Measurements from ENCODE around the gene SLC44A4.
"Not testable (repeated sequence)": the region's sequence is repeated elsewhere in the genome, so short reads cannot be mapped to it uniquely, and the experiment has no call there.

SLC44A4 gene

DNA sequence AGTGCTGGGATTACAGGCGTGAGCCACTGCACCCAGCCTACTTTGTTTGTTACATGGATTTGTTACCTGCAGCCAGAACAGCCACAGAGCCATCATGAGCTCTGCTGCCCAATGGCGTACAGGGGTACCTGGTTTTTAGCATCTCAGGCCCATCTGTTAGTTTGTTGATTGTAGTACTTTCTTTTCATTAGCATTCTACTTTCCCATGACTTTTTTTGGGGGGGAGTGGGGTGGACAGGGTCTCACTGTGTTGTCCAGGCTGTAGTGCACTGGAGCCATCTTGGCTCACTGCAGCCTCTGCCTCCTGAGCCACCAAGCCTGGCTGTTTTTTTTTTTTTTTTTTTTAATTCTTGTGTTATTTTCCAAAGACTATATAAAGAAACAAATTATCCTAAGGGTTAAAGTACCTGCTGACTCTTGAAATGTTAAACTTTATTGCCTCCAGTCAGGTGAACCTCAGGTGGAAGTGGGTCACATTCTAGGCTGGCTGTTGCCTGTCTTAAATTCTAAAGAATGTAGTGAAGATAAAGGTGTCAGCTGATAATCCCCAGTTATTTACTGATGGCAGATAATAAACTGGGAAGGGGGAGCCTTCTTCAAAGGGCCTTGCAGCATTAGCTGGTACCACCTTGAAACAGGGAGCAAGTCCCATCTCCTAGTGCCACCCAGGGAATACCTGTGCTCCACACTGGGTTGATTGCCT is 31.4 kb downstream of the SLC44A4 start:
- Histone ChIP-seq H3K4me3 (ENCODE audit: low read length) (no peak overlapping the region), H3K4me1 (ENCODE audit: control insufficient read depth, insufficient read depth, low read length) (peaks cover 3% of the 10 kb centered on the region), H3K36me3 (ENCODE audit: insufficient read depth, low read length) (no peaks in the 10 kb centered on the region), H3K9ac (ENCODE audit: low read depth, low read length) (no peak overlapping the region), H3K4me2 (ENCODE audit: low read length) (no peak overlapping the region), H3K27me3 (ENCODE audit: control insufficient read depth, insufficient read depth, low read length) (no peaks in the 10 kb centered on the region), H3K9me3 (replicated peaks; ENCODE audit: low read length) (no peaks in the 10 kb centered on the region)

DNA sequence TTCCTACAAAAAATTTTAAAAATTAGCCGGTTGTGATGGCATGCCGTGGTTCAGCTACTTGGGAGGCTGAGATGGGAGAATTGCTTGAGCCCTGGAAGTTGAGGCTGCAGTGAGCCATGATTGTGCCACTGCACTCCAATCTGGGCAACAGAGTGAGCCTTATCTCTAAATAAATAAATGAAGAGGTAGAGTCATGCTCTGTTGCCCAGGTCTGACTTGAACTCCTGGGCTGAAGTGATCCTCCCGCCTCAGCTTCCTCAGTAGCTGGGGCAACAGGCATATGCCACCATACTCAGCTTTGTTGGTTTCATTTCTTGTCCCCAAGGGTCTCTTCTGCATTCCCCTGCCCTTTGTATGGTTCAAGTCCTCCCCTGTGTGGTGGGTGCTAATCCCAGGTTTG is 34.3 kb downstream of the SLC44A4 start:
- H3K4me2 ChIP-seq (ENCODE audit: low read length): no peak overlapping the region
- H3K36me3 ChIP-seq (ENCODE audit: insufficient read depth, low read length): peaks cover 16% of the 10 kb centered on the region
- H3K9ac ChIP-seq (ENCODE audit: low read depth, low read length): no peak overlapping the region
- H3K4me3 ChIP-seq (ENCODE audit: low read length): no peak overlapping the region
- no peaks in the 10 kb centered on the region for H3K9me3 ChIP-seq (replicated peaks; ENCODE audit: low read length)
- no peaks in the 10 kb centered on the region for H3K27me3 ChIP-seq (ENCODE audit: control insufficient read depth, insufficient read depth, low read length)
- no peaks in the 10 kb centered on the region for H3K4me1 ChIP-seq (ENCODE audit: control insufficient read depth, insufficient read depth, low read length)

DNA sequence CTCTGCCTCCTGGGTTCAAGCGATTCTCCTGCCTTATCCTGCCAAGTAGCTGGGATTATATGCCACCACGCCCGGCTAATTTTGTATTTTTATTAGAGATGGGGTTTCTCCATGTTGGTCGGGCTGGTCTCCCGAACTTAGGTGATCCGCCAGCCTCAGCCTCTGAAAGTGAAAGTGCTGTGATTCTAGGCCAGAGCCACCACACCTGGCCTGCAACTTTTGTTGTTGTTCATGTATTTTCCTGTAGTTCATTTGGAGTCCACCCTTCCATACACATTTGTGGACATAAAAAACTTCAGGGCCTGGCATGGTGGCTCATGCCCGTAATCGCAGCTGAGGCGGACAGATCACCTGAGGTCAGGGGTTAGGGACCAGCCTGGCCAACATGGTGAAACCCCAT is 36.7 kb downstream of the SLC44A4 start:
- peaks cover 11% of the 10 kb centered on the region for H3K4me1 ChIP-seq (ENCODE audit: control insufficient read depth, insufficient read depth, low read length)
- no peaks in the 10 kb centered on the region for H3K9me3 ChIP-seq (replicated peaks; ENCODE audit: low read length)
- H3K27me3 ChIP-seq (ENCODE audit: control insufficient read depth, insufficient read depth, low read length): no peaks in the 10 kb centered on the region
- H3K9ac ChIP-seq (ENCODE audit: low read depth, low read length): no peak overlapping the region
- H3K4me2 ChIP-seq (ENCODE audit: low read length): no peak overlapping the region
- H3K4me3 ChIP-seq (ENCODE audit: low read length): no peak overlapping the region
- peaks cover 41% of the 10 kb centered on the region for H3K36me3 ChIP-seq (ENCODE audit: insufficient read depth, low read length)

GRCh38 chr6:31839779-31840126 is 39.0 kb downstream of the SLC44A4 start:
- peaks cover 18% of the 10 kb centered on the region for H3K4me1 ChIP-seq (ENCODE audit: control insufficient read depth, insufficient read depth, low read length)
- not testable (repeated sequence) for H3K4me3 ChIP-seq (ENCODE audit: low read length); H3K9ac ChIP-seq (ENCODE audit: low read depth, low read length); H3K9me3 ChIP-seq (replicated peaks; ENCODE audit: low read length); H3K27me3 ChIP-seq (ENCODE audit: control insufficient read depth, insufficient read depth, low read length); H3K4me2 ChIP-seq (ENCODE audit: low read length)
- H3K36me3 ChIP-seq (ENCODE audit: insufficient read depth, low read length): peaks cover 52% of the 10 kb centered on the region

- peaks cover 52% of the 10 kb centered on the region for H3K36me3 ChIP-seq (ENCODE audit: insufficient read depth, low read length)
Observed at GRCh38 chr6:31838968-31839367, 39.8 kb downstream of the SLC44A4 start.

GRCh38 chr6:31838114-31838553 is 40.7 kb downstream of the SLC44A4 start:
- peak overlapping the region; percentile 97 for H3K4me3 ChIP-seq (ENCODE audit: low read length)
- peak overlapping the region; percentile 99 for H3K9ac ChIP-seq (ENCODE audit: low read depth, low read length)
- peaks cover 52% of the 10 kb centered on the region for H3K36me3 ChIP-seq (ENCODE audit: insufficient read depth, low read length)
- H3K4me1 ChIP-seq (ENCODE audit: control insufficient read depth, insufficient read depth, low read length): peaks cover 25% of the 10 kb centered on the region
- not testable (repeated sequence) for H3K27me3 ChIP-seq (ENCODE audit: control insufficient read depth, insufficient read depth, low read length); H3K9me3 ChIP-seq (replicated peaks; ENCODE audit: low read length)
- H3K4me2 ChIP-seq (ENCODE audit: low read length): peak overlapping the region; percentile 95

More at GRCh38 chr6:31838968-31839367, 39.8 kb downstream of the SLC44A4 start:
- Histone ChIP-seq H3K9ac (ENCODE audit: low read depth, low read length) (no peak overlapping the region), H3K9me3 (replicated peaks; ENCODE audit: low read length) (no peaks in the 10 kb centered on the region), H3K4me2 (ENCODE audit: low read length) (peak overlapping the region; percentile 95), H3K4me1 (ENCODE audit: control insufficient read depth, insufficient read depth, low read length) (peaks cover 22% of the 10 kb centered on the region), H3K4me3 (ENCODE audit: low read length) (no peak overlapping the region), H3K27me3 (ENCODE audit: control insufficient read depth, insufficient read depth, low read length) (no peaks in the 10 kb centered on the region)

DNA sequence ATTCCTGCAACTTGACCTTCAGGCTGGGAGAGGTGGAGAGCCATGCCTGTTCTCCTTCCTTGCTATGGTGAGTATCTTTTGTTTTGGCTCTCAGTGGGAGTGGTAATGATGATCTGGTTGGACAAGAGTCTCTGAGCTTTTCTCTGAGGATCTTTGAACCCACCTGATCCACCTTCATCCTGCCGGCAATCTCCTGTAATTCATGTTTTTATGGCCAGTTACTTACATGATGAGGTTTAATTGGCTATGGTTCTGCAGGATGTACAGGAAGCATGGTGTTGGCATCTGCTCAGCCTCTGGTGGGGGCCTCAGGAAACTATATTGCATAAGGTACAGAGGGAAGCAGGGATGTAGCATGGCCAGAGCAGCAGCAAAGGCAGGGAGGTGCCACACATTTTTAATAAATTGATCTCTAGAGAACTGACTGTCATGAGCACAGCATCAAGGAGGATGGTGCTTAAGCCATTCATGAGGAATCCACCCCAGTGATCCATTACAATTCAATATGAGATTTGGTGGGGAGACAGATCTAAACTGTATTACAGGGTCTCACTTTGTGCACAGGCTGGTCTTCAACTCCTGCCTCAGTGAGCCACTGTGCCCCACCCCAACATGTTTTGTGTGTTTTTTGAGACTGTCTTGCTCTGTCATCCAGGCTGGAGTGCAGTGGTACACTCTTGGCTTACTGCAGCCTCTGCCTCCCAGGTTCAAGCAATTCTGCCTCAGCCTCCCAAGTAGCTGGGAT is 41.3 kb downstream of the SLC44A4 start:
- peak overlapping the region; percentile 97 for H3K4me3 ChIP-seq (ENCODE audit: low read length)

GRCh38 chr6:31836474-31837368 is 42.1 kb downstream of the SLC44A4 start:
- Histone ChIP-seq H3K4me3 (ENCODE audit: low read length) (peak overlapping the region; percentile 97), H3K4me2 (ENCODE audit: low read length) (peak overlapping the region; percentile 95), H3K36me3 (ENCODE audit: insufficient read depth, low read length) (peaks cover 52% of the 10 kb centered on the region), H3K27me3 (ENCODE audit: control insufficient read depth, insufficient read depth, low read length) (no peaks in the 10 kb centered on the region), H3K4me1 (ENCODE audit: control insufficient read depth, insufficient read depth, low read length) (peaks cover 25% of the 10 kb centered on the region), H3K9ac (ENCODE audit: low read depth, low read length) (peak overlapping the region; percentile 99), H3K9me3 (replicated peaks; ENCODE audit: low read length) (no peaks in the 10 kb centered on the region)

More for the DNA sequence above, 41.3 kb downstream of the SLC44A4 start:
- H3K4me1 ChIP-seq (ENCODE audit: control insufficient read depth, insufficient read depth, low read length): peaks cover 25% of the 10 kb centered on the region
- H3K9ac ChIP-seq (ENCODE audit: low read depth, low read length): peak overlapping the region; percentile 99
- peaks cover 52% of the 10 kb centered on the region for H3K36me3 ChIP-seq (ENCODE audit: insufficient read depth, low read length)
- peak overlapping the region; percentile 95 for H3K4me2 ChIP-seq (ENCODE audit: low read length)
- no peaks in the 10 kb centered on the region for H3K9me3 ChIP-seq (replicated peaks; ENCODE audit: low read length)
- no peaks in the 10 kb centered on the region for H3K27me3 ChIP-seq (ENCODE audit: control insufficient read depth, insufficient read depth, low read length)

DNA sequence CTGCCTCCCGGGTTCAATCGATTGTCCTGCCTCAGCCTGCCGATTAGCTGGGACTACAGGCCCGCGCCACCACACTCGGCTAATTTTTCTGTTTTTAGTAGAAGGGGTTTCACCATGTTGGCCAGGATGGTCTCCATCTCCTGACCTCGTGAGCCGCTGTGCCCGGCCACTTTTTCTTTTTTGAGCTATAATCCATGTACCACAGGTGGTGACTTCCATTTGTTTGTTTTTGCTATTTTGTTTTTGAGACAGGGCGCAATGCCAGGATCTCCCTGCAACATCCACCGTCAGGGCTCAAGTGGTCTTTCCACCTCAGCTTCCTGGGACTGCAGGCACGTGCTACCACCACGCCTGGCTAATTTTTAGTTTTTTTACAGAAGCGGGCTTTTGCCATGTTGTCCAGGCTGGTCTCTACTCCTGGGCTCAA is 42.7 kb downstream of the SLC44A4 start:
- Histone ChIP-seq H3K4me1 (ENCODE audit: control insufficient read depth, insufficient read depth, low read length) (peaks cover 31% of the 10 kb centered on the region), H3K9ac (ENCODE audit: low read depth, low read length) (peak overlapping the region; percentile 99), H3K36me3 (ENCODE audit: insufficient read depth, low read length) (peaks cover 51% of the 10 kb centered on the region), H3K9me3 (replicated peaks; ENCODE audit: low read length) (no peaks in the 10 kb centered on the region), H3K27me3 (ENCODE audit: control insufficient read depth, insufficient read depth, low read length) (no peaks in the 10 kb centered on the region), H3K4me2 (ENCODE audit: low read length) (peak overlapping the region; percentile 95), H3K4me3 (ENCODE audit: low read length) (peak overlapping the region; percentile 97)

DNA sequence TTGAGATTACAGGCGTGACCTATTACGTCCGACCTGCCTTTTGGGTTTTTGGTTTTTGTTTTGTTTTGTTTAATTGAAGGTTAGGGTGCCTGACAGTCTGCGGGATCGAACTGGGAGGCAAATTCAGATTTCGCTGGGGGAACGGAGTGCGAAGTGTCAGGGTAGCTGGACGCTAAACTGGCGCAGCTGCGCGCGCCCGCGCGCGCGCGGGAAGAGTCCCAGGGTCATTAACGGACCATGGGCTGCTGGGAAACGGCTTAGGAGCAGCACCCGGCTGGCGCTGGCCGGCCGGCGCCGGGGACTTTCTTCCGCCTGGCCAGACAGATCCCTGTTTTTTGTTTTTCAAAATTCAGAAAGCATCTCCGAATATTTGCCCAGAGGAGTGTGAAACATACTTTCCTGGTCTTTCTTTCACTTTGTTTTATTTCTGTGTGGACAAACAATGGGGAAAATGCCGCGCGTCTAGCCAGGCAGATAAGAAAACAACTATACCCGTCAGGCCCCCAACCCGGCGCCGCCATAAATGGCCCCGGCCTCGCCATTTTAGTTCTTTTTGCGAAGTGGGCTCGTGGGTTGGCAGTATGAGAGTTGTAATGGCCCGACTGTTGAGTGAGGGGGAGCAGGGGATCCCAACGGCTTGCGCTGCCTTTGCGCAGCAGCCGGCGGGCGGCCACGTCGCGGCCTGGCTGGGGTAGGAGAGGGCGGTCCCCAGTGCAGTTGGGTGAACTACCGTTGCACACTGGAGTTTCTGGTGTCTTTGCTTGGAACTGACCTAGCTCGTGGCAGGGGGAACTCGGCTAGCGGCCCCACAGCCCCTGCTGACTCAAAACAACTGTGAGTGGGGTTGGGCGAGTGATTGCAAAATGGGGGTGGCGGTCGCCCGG is 44.2 kb downstream of the SLC44A4 start:
- H3K4me2 ChIP-seq (ENCODE audit: low read length): peak overlapping the region; percentile 95
- H3K4me1 ChIP-seq (ENCODE audit: control insufficient read depth, insufficient read depth, low read length): peaks cover 34% of the 10 kb centered on the region
- H3K27me3 ChIP-seq (ENCODE audit: control insufficient read depth, insufficient read depth, low read length): no peaks in the 10 kb centered on the region
- H3K9me3 ChIP-seq (replicated peaks; ENCODE audit: low read length): no peaks in the 10 kb centered on the region
- peak overlapping the region; percentile 97 for H3K4me3 ChIP-seq (ENCODE audit: low read length)
- H3K9ac ChIP-seq (ENCODE audit: low read depth, low read length): peak overlapping the region; percentile 99
- H3K36me3 ChIP-seq (ENCODE audit: insufficient read depth, low read length): peaks cover 37% of the 10 kb centered on the region
